ENCODE data around the gene ZDHHC19.
"Not testable (repeated sequence)": the region's sequence is repeated elsewhere in the genome, so short reads cannot be mapped to it uniquely, and the experiment has no call there.

ZDHHC19 gene

GRCh38 chr3:196210673-196211556 is at the start of gene ZDHHC19:
ZDHHC19 (minus strand) TSS chr3:196211400; CDS start chr3:196211315, 85 bp downstream.
- no peak for DNase-seq

- no peak for DNase-seq
Measured at GRCh38 chr3:196260784-196261183, 49.6 kb upstream of the ZDHHC19 start.

- DNase-seq, result no peak
Measured at GRCh38 chr3:196255776-196256175, 44.6 kb upstream of the ZDHHC19 start.

GRCh38 chr3:196254376-196255283 is 43.4 kb upstream of the ZDHHC19 start:
- no peak for DNase-seq

GRCh38 chr3:196251918-196252317 is 40.7 kb upstream of the ZDHHC19 start:
- no peak for DNase-seq

- DNase-seq, result no peak
Measured at GRCh38 chr3:196246612-196247308, 35.6 kb upstream of the ZDHHC19 start.

- DNase-seq, result not testable (repeated sequence)
Measured at GRCh38 chr3:196244166-196244565, 33.0 kb upstream of the ZDHHC19 start.

GRCh38 chr3:196241704-196242103 is 30.5 kb upstream of the ZDHHC19 start:
- no peak for DNase-seq

- DNase-seq, result no peak
Measured at GRCh38 chr3:196240424-196240823, 29.2 kb upstream of the ZDHHC19 start.

- DNase-seq, result no peak
Measured at GRCh38 chr3:196238612-196239560, 27.7 kb upstream of the ZDHHC19 start.

GRCh38 chr3:196237203-196237602 is 26.0 kb upstream of the ZDHHC19 start:
- DNase-seq, result no peak

- DNase-seq, result no peak
Measured at GRCh38 chr3:196236223-196236622, 25.0 kb upstream of the ZDHHC19 start.

GRCh38 chr3:196235452-196236122 is 24.4 kb upstream of the ZDHHC19 start:
- no peak for DNase-seq

- no peak for DNase-seq
Measured at GRCh38 chr3:196232882-196233251, 21.7 kb upstream of the ZDHHC19 start.

GRCh38 chr3:196232154-196232881 is 21.1 kb upstream of the ZDHHC19 start:
- DNase-seq, result no peak

GRCh38 chr3:196227629-196228493 is 16.7 kb upstream of the ZDHHC19 start:
- no peak for DNase-seq

GRCh38 chr3:196227121-196227561 is 15.9 kb upstream of the ZDHHC19 start:
- no peak for DNase-seq

GRCh38 chr3:196225763-196226364 is 14.7 kb upstream of the ZDHHC19 start:
- DNase-seq, result no peak

GRCh38 chr3:196225086-196225485 is 13.9 kb upstream of the ZDHHC19 start:
- no peak for DNase-seq

Measured in eye (tissue), 1 donor.